Measurements from ENCODE around the gene NPAS3. TPM values are rescaled to one million over a fixed set of nuclear protein-coding genes. Genes with fewer than 3 reads are reported as not detected.

Gene NPAS3
- total and polyA plus RNA-seq, 2 of the 8 experiments (the other 6 are each of a cell fraction or from before 2014, with no cell fraction given) = 0.11 to 0.60 TPM

GRCh38 chr14:33696165-33696564, 757.5 kb downstream of the NPAS3 start:
- Histone ChIP-seq H3K27ac (ENCODE audit: low read depth, low read length) (no peak overlapping the region), H3K9ac (replicated peaks in 1 of 4; ENCODE audit: extremely low read depth in 1 of 4, low read depth in 3 of 4, low read length in 3 of 4) (no peak overlapping the region), H3K14ac (ENCODE audit: insufficient read length) (no peak overlapping the region), H3K23ac (ENCODE audit: insufficient read length) (no peak overlapping the region), H2AFZ (ENCODE audit: low read length) (no peak overlapping the region), H2BK12ac (ENCODE audit: low read depth, low read length) (no peak overlapping the region), H3K4ac (replicated peaks; ENCODE audit: insufficient read length, low read depth, low read length) (no peak overlapping the region), H2BK5ac (ENCODE audit: low read depth, low read length) (no peak overlapping the region), H3K27me3 (replicated peaks in 1 of 4; ENCODE audit: control insufficient read depth in 3 of 4, extremely low read depth in 1 of 4, insufficient read depth in 3 of 4, low read length in 3 of 4) (no peaks in the 10 kb centered on the region), H3K18ac (ENCODE audit: extremely low read depth, low read length) (no peak overlapping the region), H2AK5ac (ENCODE audit: low read depth, low read length) (no peak overlapping the region), H4K91ac (replicated peaks; ENCODE audit: insufficient read length, low read length) (no peak overlapping the region), H3K56ac (replicated peaks; ENCODE audit: insufficient read length, low read depth, low read length) (no peak overlapping the region), H3K79me1 (ENCODE audit: low read depth, low read length) (no peaks in the 10 kb centered on the region), H3K79me2 (ENCODE audit: control insufficient read depth in 1 of 2, insufficient read depth in 2 of 2, low read length in 2 of 2) (no peaks in the 10 kb centered on the region), H4K8ac (ENCODE audit: extremely low read depth, insufficient read depth, low read length) (no peak overlapping the region), H3K9me3 (ENCODE audit: insufficient read depth in 2 of 2, low read depth in 1 of 2, low read length in 1 of 2) (no peaks in the 10 kb centered on the region), H3K4me3 (ENCODE audit: extremely low read depth in 1 of 4, insufficient read depth in 2 of 4, low read depth in 3 of 4, low read length in 4 of 4) (no peak overlapping the region), H3K4me1 (replicated peaks in 1 of 4; ENCODE audit: control insufficient read depth in 3 of 4, insufficient read depth in 4 of 4, low read length in 3 of 4) (0 out of 7 replicates have a peak, but pooled peaks cover 0 to 3% (median under 1%) of the 10 kb centered on the region in 4 experiments), H2BK20ac (ENCODE audit: low read length) (no peak overlapping the region), H3K36me3 (ENCODE audit: control insufficient read depth in 2 of 4, insufficient read depth in 4 of 4, low read length in 3 of 4) (no peaks in the 10 kb centered on the region), H2BK120ac (replicated peaks; ENCODE audit: low read depth, low read length) (no peak overlapping the region), H3K23me2 (ENCODE audit: low read depth, low read length) (no peaks in the 10 kb centered on the region), H2BK15ac (ENCODE audit: low read length) (no peak overlapping the region), H3K4me2 (ENCODE audit: insufficient read depth in 1 of 2, low read depth in 2 of 2, low read length in 2 of 2) (no peak overlapping the region), H4K20me1 (replicated peaks in 1 of 2; ENCODE audit: control insufficient read depth in 1 of 2, insufficient read depth in 2 of 2, low read length in 2 of 2) (no peaks in the 10 kb centered on the region), H4K5ac (ENCODE audit: insufficient read length, low read depth, low read length) (no peak overlapping the region)
- FAIRE-seq (no peak), DNase-seq (ENCODE audit: low read depth in 1 of 2, low spot score in 2 of 2) (no peak)
- ChIA-PET POLR2A (ENCODE audit: partially characterized antibody) (no interaction called here), CTCF (ENCODE audit: partially characterized antibody) (no interaction called here)
- no peak for TF ChIP-seq RNF2 (IDR thresholded peaks at IDR 0.05; ENCODE audit: borderline replicate concordance, low read depth, low read length, missing control alignments, poor library complexity, severe bottlenecking)
- TF ChIP-seq HDAC6 (IDR thresholded peaks at IDR 0.05; ENCODE audit: low read depth, low read length) = no peak
- no peak for TF ChIP-seq SP2 (IDR thresholded peaks at IDR 0.05; ENCODE audit: low read length)
- TF ChIP-seq RAD21 (IDR thresholded peaks at IDR 0.05 in 1 of 2, conservative IDR thresholded peaks at IDR 0.05 in 1 of 2; ENCODE audit: low read depth in 2 of 2, low read length in 2 of 2) = no peak
- TF ChIP-seq SIX5 (IDR thresholded peaks at IDR 0.05; ENCODE audit: low read depth, low read length) = no peak
- TF ChIP-seq POU5F1 (IDR thresholded peaks at IDR 0.05; ENCODE audit: low read depth, low read length) = no peak
- TF ChIP-seq, protein P1, sequence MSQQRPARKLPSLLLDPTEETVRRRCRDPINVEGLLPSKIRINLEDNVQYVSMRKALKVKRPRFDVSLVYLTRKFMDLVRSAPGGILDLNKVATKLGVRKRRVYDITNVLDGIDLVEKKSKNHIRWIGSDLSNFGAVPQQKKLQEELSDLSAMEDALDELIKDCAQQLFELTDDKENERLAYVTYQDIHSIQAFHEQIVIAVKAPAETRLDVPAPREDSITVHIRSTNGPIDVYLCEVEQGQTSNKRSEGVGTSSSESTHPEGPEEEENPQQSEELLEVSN (IDR thresholded peaks at IDR 0.05) = no peak
- no peak for TF ChIP-seq TBP (IDR thresholded peaks at IDR 0.05; ENCODE audit: low read depth, low read length)
- no peak for TF ChIP-seq CHD2 (IDR thresholded peaks at IDR 0.05; ENCODE audit: low read length)
- TF ChIP-seq KDM5A (IDR thresholded peaks at IDR 0.05; ENCODE audit: low read length) = no peak
- 88% methylated on average over 9 of the region's 9 CpGs; no CpG with 5 or more reads in 1 of the 2 experiments for WGBS, 2 experiments (ENCODE audit: extremely low coverage in 1 of 2, insufficient coverage in 1 of 2, insufficient read length in 1 of 2, insufficient replicate concordance in 2 of 2, low coverage in 1 of 2, low lambda C conversion rate in 2 of 2, missing lambda C conversion rate in 1 of 2)

Data from H1 (cell line).